HepG2 (cell line): ENCODE data around the gene JPT1. TPM values are rescaled to one million over a fixed set of nuclear protein-coding genes. Genes with fewer than 3 reads are reported as not detected.

Experiments
- BRCA1 ChIP-seq: sonication (generic); formaldehyde crosslinking; IDR thresholded peaks from 2 replicates; pipeline ENCODE4 v1.4.0; 2020; ENCODE audit warnings: missing genetic modification reagents
- DR1 ChIP-seq: sonication (generic); formaldehyde crosslinking; IDR thresholded peaks from 2 replicates; pipeline ENCODE4 v1.8.0; 2021; ENCODE audit warnings: mild to moderate bottlenecking, missing genetic modification reagents, inconsistent platforms
- EED ChIP-seq: sonication (generic); formaldehyde crosslinking; IDR thresholded peaks from 2 replicates; pipeline ENCODE4 v1.5.0; 2020; ENCODE audit warnings: mild to moderate bottlenecking, missing genetic modification reagents
- HIVEP1 ChIP-seq: sonication (generic); formaldehyde crosslinking; IDR thresholded peaks from 2 replicates; pipeline ENCODE4 v1.4.0; 2020; ENCODE audit warnings: mild to moderate bottlenecking, missing genetic modification reagents
- NFE2L2 ChIP-seq: fragments of 150-350 bp; IDR thresholded peaks from 2 replicates; pipeline ENCODE4 v1.6.1; 2014; ENCODE audit warnings: low read length
- PHF5A ChIP-seq: IDR thresholded peaks from one replicate; pipeline ENCODE4 v1.6.1; 2018; ENCODE audit warnings: low read depth, missing genetic modification reagents; ENCODE audit not compliant: unreplicated experiment
- RXRA ChIP-seq: sonication (generic); formaldehyde crosslinking; IDR thresholded peaks from 2 replicates; pipeline ENCODE4 v1.5.1; 2020; ENCODE audit warnings: missing genetic modification reagents
- SAFB2 ChIP-seq: sonication (generic); formaldehyde crosslinking; IDR thresholded peaks from 2 replicates; pipeline ENCODE4 v1.5.1; 2020; ENCODE audit warnings: missing genetic modification reagents, low read depth, mild to moderate bottlenecking, borderline replicate concordance
- SALL1 ChIP-seq: sonication (generic); formaldehyde crosslinking; IDR thresholded peaks from 2 replicates; pipeline ENCODE4 v1.8.0; 2022; ENCODE audit warnings: mild to moderate bottlenecking, missing genetic modification reagents
- SMAD3 ChIP-seq: sonication (generic); formaldehyde crosslinking; IDR thresholded peaks from 2 replicates; pipeline ENCODE4 v1.4.0; 2020; ENCODE audit warnings: missing genetic modification reagents
- YEATS4 ChIP-seq: sonication (generic); formaldehyde crosslinking; IDR thresholded peaks from 2 replicates; pipeline ENCODE4 v1.4.0; 2020; ENCODE audit warnings: missing genetic modification reagents, borderline replicate concordance
- ZBTB10 ChIP-seq: sonication (generic); formaldehyde crosslinking; IDR thresholded peaks from 2 replicates; pipeline ENCODE4 v1.4.0; 2020; ENCODE audit warnings: missing genetic modification reagents, borderline replicate concordance
- ZFP36L2 ChIP-seq: sonication (generic); formaldehyde crosslinking; IDR thresholded peaks from 2 replicates; pipeline ENCODE4 v1.4.0; 2020; ENCODE audit warnings: missing genetic modification reagents
- ZNF10 ChIP-seq: sonication (generic); formaldehyde crosslinking; IDR thresholded peaks from 2 replicates; pipeline ENCODE4 v1.4.0; 2020; ENCODE audit warnings: mild to moderate bottlenecking, low read depth, missing genetic modification reagents, borderline replicate concordance
- ZNF253 ChIP-seq: sonication (generic); formaldehyde crosslinking; IDR thresholded peaks from 2 replicates; pipeline ENCODE4 v1.8.0; 2022; ENCODE audit warnings: mild to moderate bottlenecking, missing genetic modification reagents, borderline replicate concordance
- ZNF264 ChIP-seq: sonication (generic); formaldehyde crosslinking; IDR thresholded peaks from 2 replicates; pipeline ENCODE4 v1.4.0; 2020; ENCODE audit warnings: missing genetic modification reagents
- ZNF432 ChIP-seq: sonication (generic); formaldehyde crosslinking; IDR thresholded peaks from 2 replicates; pipeline ENCODE4 v1.5.0; 2020; ENCODE audit warnings: missing genetic modification reagents, mild to moderate bottlenecking, borderline replicate concordance
- ZNF460 ChIP-seq: sonication (generic); formaldehyde crosslinking; IDR thresholded peaks from 2 replicates; pipeline ENCODE4 v1.5.1; 2020; ENCODE audit warnings: missing genetic modification reagents, mild to moderate bottlenecking, borderline replicate concordance
- ZNF569 ChIP-seq: sonication (generic); formaldehyde crosslinking; IDR thresholded peaks from 2 replicates; pipeline ENCODE4 v1.5.0; 2020; ENCODE audit warnings: mild to moderate bottlenecking, missing genetic modification reagents, moderate library complexity, borderline replicate concordance
- ZNF792 ChIP-seq: IDR thresholded peaks from 2 replicates; pipeline ENCODE4 v1.6.1; 2016
- ZNF891 ChIP-seq: sonication (generic); formaldehyde crosslinking; IDR thresholded peaks from 2 replicates; pipeline ENCODE4 v1.5.0; 2020; ENCODE audit warnings: mild to moderate bottlenecking, missing genetic modification reagents
- polyA plus RNA-seq, 8 experiments: library from polyadenylated mRNA; depleted of rRNA in 3 of 8; stranded (reverse) in 7 of 8; unstranded in 1 of 8; fragments of >200 nt; fragmentation: Illumina TruSeq in 4 of 8; extraction: Trizol in 4 of 8; gene quantifications; 2 replicates each; pipeline versions ENCODE4 v1.2.1 to v1.2.3, GENCODE V29; 2011 to 2016; ENCODE audit warnings: low read depth in 4 of 8, missing spikeins in 1 of 8, mixed read lengths in 1 of 8; ENCODE audit not compliant: insufficient read depth in 1 of 8
- total RNA-seq, 5 experiments: library from RNA; depleted of rRNA; stranded (reverse); fragments of >200 nt; fragmentation: Illumina TruSeq; extraction: Trizol; gene quantifications; 2 replicates each; pipeline ENCODE4 v1.2.3, GENCODE V29; 2016; ENCODE audit warnings: low read depth in 1 of 5
- TF ChIP-seq, protein P1 (sequence below): sonication (generic); formaldehyde crosslinking; IDR thresholded peaks from 2 replicates; pipeline ENCODE4 v1.4.0; 2020; ENCODE audit warnings: mild to moderate bottlenecking, missing genetic modification reagents, borderline replicate concordance
- TF ChIP-seq, protein P2 (sequence below): sonication (generic); formaldehyde crosslinking; IDR thresholded peaks from 2 replicates; pipeline ENCODE4 v1.4.0; 2020; ENCODE audit warnings: mild to moderate bottlenecking, missing genetic modification reagents
- TF ChIP-seq, protein P3 (sequence below): sonication (generic); formaldehyde crosslinking; IDR thresholded peaks from 2 replicates; pipeline ENCODE4 v1.4.0; 2020; ENCODE audit warnings: missing genetic modification reagents

Gene JPT1
- total and polyA plus RNA-seq, 2 of the 13 experiments (the other 11 are each of a cell fraction or from before 2014, with no cell fraction given), result 43.3 to 256 TPM

GRCh38 chr17:75110234-75110937, 43.9 kb downstream of the JPT1 start (continued):
- TF ChIP-seq YEATS4, result 0 out of 2 replicates have a peak, but pooled peaks have one; percentile 12
- TF ChIP-seq ZNF253 (CRISPR knock-in tag), result no peak
- TF ChIP-seq, protein P1, sequence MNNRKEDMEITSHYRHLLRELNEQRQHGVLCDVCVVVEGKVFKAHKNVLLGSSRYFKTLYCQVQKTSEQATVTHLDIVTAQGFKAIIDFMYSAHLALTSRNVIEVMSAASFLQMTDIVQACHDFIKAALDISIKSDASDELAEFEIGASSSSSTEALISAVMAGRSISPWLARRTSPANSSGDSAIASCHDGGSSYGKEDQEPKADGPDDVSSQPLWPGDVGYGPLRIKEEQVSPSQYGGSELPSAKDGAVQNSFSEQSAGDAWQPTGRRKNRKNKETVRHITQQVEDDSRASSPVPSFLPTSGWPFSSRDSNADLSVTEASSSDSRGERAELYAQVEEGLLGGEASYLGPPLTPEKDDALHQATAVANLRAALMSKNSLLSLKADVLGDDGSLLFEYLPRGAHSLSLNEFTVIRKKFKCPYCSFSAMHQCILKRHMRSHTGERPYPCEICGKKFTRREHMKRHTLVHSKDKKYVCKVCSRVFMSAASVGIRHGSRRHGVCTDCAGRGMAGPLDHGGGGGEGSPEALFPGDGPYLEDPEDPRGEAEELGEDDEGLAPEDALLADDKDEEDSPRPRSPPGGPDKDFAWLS, result no peak
- TF ChIP-seq, protein P2, sequence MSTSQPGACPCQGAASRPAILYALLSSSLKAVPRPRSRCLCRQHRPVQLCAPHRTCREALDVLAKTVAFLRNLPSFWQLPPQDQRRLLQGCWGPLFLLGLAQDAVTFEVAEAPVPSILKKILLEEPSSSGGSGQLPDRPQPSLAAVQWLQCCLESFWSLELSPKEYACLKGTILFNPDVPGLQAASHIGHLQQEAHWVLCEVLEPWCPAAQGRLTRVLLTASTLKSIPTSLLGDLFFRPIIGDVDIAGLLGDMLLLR (CRISPR knock-in tag), result peak; percentile 46; the same call in 1 of the 2 replicates
- no peak for TF ChIP-seq RXRA (CRISPR knock-in tag)
- no peak for TF ChIP-seq ZFP36L2 (CRISPR knock-in tag)
- no peak for TF ChIP-seq NFE2L2
- TF ChIP-seq ZNF891 (CRISPR knock-in tag), result 0 out of 2 replicates have a peak, but pooled peaks have one; percentile 0
- TF ChIP-seq ZBTB10 (CRISPR knock-in tag), result no peak
- no peak for TF ChIP-seq BRCA1 (CRISPR knock-in tag)
- 0 out of 2 replicates have a peak, but pooled peaks have one; percentile 11 for TF ChIP-seq SALL1 (CRISPR knock-in tag)
- TF ChIP-seq PHF5A (CRISPR knock-in tag), result no peak
- no peak for TF ChIP-seq ZNF10
- 0 out of 2 replicates have a peak, but pooled peaks have one; percentile 22 for TF ChIP-seq SMAD3 (CRISPR knock-in tag)
- no peak; the same call in 1 of the 2 replicates for TF ChIP-seq SAFB2 (CRISPR knock-in tag)
- TF ChIP-seq EED (CRISPR knock-in tag), result no peak
- no peak for TF ChIP-seq ZNF569
- TF ChIP-seq ZNF432 (CRISPR knock-in tag), result no peak
- TF ChIP-seq, protein P3, sequence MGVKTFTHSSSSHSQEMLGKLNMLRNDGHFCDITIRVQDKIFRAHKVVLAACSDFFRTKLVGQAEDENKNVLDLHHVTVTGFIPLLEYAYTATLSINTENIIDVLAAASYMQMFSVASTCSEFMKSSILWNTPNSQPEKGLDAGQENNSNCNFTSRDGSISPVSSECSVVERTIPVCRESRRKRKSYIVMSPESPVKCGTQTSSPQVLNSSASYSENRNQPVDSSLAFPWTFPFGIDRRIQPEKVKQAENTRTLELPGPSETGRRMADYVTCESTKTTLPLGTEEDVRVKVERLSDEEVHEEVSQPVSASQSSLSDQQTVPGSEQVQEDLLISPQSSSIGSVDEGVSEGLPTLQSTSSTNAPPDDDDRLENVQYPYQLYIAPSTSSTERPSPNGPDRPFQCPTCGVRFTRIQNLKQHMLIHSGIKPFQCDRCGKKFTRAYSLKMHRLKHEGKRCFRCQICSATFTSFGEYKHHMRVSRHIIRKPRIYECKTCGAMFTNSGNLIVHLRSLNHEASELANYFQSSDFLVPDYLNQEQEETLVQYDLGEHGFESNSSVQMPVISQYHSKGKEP (CRISPR knock-in tag), result no peak
- TF ChIP-seq HIVEP1 (CRISPR knock-in tag), result peak; percentile 66; the same call in 1 of the 2 replicates
- TF ChIP-seq ZNF460, result peak; percentile 87
- 0 out of 2 replicates have a peak, but pooled peaks have one; percentile 12 for TF ChIP-seq ZNF792
- TF ChIP-seq DR1 (CRISPR knock-in tag), result 0 out of 2 replicates have a peak, but pooled peaks have one; percentile 48
- no peak for TF ChIP-seq ZNF264 (CRISPR knock-in tag)
